LHCN-M2 (cell line): ENCODE results near the gene SFXN3. TPM values are rescaled to one million over a fixed set of nuclear protein-coding genes. Genes with fewer than 3 reads are reported as not detected.

Experiments
- DNase-seq: peaks from one replicate; pipeline ENCODE4 v3.0.0-alpha.2; 2012; ENCODE audit warnings: low read depth
- polyA plus RNA-seq: library from polyadenylated mRNA; unstranded; fragments of >200 nt; gene quantifications from one replicate; pipeline ENCODE4 v1.2.1, GENCODE V29; 2012; ENCODE audit warnings: missing spikeins
- total RNA-seq: library from RNA; depleted of rRNA; stranded (reverse); fragments of >200 nt; gene quantifications from 2 replicates; pipeline ENCODE4 v1.2.3, GENCODE V29; 2014; rRNA removed

Gene SFXN3, protein sequence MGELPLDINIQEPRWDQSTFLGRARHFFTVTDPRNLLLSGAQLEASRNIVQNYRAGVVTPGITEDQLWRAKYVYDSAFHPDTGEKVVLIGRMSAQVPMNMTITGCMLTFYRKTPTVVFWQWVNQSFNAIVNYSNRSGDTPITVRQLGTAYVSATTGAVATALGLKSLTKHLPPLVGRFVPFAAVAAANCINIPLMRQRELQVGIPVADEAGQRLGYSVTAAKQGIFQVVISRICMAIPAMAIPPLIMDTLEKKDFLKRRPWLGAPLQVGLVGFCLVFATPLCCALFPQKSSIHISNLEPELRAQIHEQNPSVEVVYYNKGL
- 91.6 and 101 TPM in 2 replicates for total RNA-seq
- 65.4 TPM for polyA plus RNA-seq

DNA sequence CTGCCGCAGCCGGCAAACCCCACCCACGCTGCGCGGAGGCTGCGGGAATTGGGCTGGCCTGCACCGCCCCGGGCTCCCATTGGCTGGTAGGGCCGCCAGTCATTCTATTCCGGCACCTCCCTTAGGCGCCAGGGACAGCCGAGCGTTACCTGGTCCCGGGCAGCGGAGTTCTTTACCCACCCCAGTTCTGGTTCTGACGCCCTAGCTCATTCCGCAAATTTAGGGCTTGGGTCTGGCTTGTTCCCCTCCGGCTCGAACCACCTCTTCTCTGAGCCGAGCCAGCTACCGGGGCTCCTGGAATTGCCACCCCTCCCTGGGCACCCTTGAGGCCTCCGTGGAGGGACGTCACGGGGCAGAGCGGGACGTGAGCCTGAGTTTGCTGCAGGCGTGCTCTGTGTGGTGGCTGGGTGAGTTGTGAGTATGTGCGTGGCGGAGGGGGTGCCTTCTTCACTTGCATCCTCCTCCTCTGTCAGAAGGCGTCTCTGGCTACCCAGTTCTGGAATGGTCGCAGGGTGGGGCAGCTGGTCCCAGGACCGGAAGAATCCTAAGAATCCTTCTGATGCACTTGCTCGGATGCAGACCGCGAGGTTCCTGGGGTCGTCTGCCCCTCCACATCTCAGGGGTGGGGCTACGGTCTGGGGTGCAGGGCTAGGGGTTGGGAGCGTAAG, at the start of gene SFXN3, which contains the start of gene PDZD7:
SFXN3 (plus strand) TSS at position 107 of the 668 bp plus-strand sequence. CDS start 3,461 bp downstream, outside the sequence.
PDZD7 (minus strand) TSS at position 2 of the 668 bp plus-strand sequence. CDS start 910 bp downstream, outside the sequence.
- DNase-seq, result peak; percentile 81

DNA sequence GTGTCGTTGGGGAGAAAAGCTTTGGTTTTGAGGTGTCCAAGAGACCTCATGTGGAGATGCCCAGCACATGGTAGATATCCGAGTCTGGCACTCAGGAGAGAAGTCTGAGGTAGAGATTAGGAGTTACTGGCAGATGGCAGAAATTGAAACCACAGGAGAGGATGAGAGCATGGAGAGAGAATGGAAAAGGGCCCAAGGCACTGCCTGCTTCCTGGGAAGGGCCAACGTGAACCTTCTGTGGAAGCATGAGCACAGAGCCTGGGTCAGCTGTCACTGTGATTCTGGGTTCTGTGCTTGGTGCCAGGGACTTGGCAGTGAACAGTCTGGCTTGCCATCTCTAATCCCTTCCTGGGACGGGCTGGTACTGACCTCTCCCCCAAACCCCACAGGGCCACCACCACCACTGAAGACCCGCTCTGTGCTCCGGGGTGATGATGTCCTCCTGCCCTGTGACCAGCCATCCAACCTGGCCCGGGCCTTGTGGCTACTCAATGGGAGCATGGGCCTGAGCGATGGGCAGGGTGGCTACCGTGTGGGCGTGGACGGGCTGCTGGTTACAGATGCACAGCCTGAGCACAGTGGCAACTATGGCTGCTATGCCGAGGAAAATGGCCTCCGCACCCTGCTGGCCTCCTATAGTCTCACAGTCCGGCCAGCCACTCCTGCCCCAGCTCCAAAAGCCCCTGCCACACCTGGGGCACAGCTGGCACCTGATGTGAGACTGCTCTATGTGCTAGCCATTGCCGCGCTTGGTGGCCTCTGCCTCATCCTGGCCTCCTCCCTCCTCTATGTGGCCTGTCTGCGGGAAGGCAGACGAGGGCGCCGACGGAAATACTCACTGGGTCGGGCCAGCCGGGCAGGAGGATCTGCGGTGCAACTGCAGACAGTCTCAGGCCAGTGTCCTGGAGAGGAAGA, 47.9 kb upstream of the SFXN3 start:
- DNase-seq, result no peak

DNA sequence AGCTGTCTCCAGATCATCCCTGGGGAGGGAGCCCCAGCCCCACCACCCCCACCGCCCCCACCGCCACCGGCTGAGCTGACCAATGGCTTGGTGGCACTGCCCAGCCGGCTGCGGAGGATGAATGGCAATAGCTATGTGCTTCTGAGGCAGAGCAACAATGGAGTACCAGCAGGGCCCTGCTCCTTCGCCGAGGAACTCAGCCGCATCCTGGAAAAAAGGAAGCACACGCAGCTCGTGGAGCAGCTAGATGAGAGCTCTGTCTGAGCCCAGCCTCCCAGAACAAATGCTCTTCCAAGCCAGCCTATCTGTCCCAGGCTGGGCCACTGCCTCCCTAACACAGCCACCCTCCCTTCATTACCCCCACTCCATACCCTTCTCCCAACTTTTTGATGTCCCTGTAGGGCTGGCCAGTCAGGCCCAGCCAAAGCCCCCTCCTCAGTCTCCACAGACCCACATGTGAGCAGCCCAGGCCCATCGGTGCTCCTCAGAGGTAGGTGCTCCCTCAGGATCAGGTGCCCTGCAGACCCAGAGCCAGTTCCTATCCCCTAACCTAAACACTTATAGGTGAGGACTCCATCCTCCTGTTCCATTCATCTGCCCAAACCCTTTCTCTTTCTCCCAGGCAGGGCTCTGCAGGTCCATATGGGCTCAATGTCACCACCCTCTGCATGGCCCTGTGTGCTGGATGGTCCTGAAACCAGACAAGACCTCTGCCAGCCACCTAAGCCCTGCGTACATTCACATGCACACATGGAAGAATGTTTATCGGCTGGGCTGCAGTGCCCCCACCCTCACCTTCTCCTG, 47.0 kb upstream of the SFXN3 start:
- DNase-seq, result no peak

DNA sequence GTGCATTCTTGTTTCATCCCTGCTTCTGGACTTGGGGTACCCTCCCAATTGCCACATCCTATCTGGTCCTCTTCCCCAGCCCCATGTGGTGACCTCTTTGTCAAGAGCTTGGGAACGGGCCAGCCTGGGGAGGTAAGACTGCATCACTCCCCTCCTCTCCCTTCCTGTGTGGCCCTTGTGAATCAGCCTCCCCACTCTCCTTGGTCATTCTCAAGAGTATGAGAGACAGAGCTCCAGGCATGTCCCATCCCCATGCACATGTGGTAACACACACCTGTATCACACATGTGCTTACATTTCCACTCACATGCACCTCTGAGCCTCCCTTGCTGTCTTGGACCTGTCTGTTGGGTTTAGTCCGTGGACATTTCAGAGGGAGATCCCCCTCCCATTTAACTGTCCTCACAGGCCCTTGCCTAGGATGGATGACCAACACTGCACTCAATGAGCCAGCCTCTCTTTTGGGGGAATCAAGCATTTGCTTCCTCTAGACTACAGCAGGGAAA, 46.3 kb upstream of the SFXN3 start:
- DNase-seq, result no peak

DNA sequence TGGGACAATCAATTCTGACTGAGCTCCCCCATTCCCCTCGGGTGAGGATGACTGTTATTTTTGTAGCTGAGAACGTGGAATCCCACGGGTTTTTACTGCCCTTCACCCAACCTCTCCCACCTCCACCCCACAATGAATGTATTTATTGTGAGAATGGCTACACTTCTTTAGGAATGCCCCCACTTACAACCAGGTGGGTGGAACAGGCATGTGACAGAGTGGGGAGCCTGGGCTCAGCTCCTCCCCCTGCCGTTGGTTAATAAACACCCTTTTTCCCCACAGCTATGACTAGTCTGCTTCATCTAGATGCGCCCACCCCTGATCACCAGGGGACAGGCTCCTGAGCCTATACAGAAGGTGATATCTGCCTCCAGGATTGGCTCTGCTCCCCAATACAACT, 45.7 kb upstream of the SFXN3 start:
- no peak for DNase-seq

DNA sequence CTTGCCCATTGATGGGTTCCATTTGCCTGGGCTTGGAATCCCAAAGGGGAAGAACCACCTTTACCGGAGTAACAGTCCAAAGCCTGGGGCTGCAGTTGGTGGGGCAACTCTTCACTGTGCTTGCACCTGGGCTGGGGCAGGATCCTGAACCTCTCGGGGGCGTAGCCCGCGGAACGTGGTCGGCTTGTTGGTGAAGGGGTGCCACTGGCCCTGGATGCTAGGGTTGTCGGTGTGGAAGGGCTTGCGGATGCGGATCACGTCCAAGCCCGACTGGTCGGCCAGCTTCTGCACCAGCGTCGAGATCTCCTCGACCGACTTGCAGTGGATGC, 44.4 kb upstream of the SFXN3 start:
- no peak for DNase-seq

DNA sequence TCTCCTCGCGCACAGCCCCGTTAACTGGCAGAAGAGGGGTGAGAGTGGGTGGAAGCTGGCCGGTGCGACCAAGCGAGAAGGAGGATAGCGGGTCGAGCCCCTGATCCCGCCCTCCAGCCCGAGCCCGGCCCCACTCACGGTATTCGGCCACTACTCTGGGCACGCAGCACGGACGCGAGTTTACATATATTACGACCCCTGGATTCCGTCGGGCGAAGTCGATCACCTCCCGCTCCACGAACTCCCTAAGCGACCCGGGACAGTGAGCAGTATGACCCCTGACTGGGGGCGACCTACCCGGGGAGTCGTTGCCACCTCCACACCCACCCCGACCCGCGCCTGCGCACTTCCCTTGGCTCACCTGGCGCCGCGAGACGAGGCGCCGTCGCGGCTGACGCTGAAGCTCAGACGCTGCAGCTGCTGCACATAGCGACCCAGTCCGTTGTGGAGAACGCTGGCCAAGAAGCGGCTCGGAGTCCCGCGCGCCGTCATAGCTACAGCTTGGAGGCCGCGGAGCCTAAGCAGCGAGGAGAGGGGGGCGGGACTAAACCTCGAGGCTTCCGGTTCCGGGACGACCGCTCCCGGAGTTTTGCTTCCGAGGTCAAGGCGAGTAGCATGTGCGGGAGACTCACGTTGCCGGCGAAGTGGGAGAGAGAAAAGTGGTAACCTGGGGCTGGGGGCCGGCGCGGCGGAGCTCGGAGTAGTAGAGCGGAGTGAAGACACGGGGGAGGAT, 43.9 kb upstream of the SFXN3 start, which contains the start of the genes MRPL43 and TWNK:
MRPL43 (minus strand) TSS at position 546 of the 733 bp plus-strand sequence; CDS start at position 492, 54 bp downstream.
TWNK (plus strand) TSS at position 592 of the 733 bp plus-strand sequence. CDS start 668 bp downstream, outside the sequence.
- peak; percentile 71 for DNase-seq

DNA sequence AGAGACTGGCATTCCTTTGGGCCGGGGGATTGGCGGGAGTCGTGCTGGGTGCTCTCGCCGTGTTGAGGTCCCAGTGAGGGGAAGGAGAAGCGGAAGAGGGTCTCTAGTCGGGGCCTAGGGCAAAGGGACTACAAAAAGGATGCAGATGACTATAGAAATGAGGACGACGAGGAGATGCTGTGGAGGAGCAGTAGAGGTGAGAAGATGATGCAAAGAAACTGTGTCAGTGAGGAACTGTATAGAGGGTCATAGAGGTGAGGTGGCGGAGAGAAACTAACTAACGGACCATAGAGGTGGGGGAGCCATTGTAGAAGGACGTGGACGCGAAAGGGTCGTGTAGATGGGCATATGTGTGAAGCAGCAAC, 43.4 kb upstream of the SFXN3 start:
- no peak for DNase-seq

DNA sequence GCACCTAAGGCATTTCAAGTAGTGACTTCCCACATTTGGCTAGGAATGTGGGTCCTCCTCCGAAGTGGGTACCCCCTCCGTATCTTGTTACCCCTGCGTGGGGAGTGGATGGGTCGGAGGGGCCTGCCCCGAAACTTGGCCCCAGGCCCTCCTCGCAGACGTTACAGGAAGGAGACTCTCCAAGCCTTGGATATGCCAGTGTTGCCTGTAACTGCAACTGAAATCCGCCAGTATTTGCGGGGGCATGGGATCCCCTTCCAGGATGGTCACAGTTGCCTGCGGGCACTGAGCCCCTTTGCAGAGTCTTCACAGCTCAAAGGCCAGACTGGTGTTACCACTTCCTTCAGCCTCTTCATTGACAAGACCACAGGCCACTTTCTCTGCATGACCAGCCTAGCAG, 42.9 kb upstream of the SFXN3 start:
- no peak for DNase-seq

DNA sequence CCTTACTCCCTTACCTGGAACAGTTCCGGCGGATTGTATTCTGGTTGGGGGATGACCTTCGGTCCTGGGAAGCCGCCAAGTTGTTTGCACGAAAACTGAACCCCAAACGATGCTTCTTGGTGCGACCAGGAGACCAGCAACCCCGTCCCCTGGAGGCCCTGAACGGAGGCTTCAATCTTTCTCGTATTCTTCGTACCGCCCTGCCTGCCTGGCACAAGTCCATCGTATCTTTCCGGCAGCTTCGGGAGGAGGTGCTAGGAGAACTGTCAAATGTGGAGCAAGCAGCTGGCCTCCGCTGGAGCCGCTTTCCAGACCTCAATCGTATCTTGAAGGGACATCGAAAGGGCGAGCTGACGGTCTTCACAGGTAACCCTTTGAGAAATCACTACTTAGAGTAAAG, 41.9 kb upstream of the SFXN3 start:
- DNase-seq, result no peak

DNA sequence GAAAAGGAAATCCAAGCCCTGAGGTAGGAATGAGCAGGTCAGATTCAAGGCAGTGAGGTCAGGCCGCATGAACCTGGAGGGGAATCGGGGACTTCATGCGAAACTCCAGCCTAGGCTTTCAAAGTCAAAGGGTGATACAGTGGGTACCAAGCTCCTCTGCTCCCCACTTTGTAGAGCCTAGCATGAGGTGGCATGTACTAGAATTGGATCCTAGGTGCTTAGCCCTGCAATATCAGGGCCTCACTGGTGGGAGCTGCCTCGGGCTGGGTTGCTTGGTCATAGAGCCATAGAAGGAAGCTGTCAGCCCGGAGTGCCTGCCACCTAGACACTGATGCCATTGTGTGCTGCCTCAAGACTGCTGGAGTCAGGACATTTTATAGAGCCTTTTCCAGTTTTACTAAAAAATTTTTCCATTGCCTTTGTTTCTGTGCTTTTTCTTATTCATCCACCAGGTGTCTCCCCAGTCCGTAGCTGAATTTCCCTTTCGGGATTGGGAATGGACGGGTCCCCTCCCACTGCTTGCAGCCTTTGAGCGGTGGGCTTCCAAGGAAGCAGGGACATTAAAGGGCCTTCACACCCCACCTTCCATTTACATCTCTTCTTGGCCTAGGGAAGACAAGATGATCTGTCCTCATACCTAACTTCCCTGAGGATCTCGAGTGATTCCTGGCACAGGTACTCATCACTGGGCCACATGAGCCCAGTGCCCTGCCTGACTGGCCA, 36.9 kb upstream of the SFXN3 start:
- peak; percentile 47 for DNase-seq

DNA sequence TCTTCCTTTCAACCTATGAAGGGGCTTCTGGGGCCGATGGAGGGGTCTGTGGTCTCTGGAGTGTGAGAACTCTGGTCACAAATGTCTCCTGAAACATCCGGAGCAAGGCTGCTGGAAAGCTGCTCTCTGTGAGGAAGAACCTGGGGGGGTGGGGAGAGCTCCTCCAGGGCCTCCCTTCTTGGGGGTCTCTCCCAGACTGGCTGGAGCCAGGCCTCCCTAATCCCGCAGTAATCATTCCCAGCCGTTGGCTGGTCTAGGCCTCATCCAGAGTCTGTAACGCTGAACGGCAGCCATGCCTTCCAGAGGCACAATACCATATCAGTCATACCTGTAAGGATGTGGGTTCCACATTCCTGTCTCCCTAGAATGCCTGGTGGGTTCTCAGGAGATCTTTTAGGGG, 35.9 kb upstream of the SFXN3 start:
- DNase-seq, result no peak

DNA sequence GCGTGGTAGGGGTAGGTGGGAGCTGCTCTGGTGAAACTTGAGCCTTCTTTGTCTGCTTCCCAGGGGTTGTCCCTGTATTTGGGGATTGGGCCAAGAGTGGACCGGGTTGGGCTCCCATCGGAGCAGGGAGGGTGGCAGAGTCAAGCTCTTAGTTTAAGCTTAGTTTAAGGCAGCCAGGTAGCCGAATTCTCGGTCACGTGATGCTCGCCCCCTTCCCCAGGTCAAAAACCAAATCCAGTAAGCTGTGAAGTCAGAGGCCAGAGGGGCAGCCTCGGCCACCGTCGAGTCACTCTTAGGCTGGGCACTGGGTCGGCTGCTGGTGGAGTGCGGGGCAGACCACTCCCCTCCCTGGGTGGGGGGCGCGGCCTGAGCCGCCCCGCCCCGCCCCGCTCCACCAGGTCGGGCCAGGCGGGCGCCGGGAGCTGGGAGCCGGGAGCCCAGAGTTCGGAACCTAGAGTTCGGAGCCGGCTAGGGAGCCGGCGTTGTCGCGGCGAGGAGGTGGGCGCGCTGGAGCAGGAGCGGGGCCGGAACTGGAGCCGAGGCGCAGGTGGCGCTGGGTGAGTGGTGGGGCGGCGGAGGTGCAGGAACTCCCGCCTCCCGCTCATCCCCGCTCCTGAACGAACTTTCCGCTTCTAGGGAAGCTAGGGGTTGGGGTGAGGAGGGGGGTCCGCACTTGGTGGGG, 34.2 kb upstream of the SFXN3 start:
- DNase-seq, result no peak

DNA sequence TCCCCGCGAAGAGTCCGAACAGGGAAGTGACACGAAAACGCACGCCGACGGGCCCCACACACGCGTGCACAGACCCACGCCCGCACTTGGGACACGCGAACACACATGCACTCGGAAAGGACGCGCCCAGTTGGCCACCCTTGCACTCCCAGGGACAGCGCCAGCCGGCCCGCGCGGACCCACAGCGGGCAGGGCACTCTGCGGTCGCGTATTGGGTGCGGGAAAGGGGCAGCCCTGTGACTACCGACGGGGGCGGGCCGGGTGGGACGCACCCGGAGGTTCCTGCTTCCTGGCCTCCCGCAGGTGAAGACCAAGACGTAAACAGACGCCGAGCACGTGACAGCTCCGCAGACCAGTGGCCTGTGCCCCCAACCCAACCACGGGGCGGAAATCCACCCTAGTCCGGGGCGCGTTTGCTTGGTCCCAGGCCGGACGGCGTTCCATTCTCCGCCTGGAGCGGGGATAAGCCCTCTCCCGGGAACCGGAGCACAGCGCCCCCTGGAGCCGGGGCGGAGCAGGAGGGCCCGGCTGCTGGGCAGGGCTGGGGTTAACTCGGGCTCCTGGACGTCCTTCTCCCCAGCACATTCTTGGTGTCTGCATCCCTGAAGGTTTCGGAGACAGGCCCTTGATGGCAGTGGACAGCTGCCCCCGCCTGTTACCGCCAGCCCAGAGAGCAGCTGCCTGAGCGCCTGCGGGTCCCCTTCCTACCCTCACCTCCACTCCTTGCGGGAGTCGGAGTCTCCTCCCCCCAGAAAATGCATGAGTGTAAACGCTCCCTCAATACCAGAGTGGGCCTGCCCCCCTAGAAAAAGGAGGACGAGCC, 33.5 kb upstream of the SFXN3 start:
- peak; percentile 98 for DNase-seq

DNA sequence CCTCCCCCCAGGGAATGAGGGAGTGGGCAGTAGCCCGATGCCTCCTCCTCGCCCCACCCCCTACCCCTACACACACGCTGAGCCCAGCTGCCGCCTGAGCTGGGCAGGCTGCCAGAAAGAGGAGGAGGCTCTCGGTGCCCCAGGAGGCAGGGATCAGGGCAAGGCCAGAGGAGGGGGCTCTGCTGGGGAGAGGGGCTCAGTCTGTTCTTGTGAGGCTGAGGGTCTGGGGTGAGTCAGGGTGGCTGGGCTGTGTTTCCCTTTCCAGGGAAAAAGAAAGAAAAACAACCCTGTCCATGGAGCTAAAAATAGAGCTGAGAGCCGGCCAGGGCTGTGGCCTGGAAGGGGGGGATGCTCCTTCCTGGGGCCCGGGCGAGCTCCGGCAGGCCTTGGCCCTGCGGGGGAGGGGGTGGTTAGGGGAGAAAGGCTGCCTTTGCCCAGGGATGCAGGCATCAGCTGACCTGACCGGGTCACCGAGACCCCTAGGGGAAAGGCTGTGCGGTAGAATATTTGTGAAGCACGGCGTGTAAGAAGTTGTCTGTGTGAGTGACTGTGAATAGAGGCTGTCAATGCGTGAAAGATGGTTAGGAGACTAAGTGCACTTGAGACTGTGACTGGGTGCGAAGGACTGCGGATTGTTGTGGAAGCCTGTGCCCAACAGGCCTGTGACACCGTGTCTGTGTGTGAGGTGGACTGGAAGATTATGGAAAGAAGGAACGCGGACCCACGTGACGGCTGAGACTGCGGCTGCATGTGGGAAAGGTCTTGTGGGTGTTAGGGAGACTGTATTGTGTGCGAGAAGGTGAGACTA, 32.6 kb upstream of the SFXN3 start:
- no peak for DNase-seq

DNA sequence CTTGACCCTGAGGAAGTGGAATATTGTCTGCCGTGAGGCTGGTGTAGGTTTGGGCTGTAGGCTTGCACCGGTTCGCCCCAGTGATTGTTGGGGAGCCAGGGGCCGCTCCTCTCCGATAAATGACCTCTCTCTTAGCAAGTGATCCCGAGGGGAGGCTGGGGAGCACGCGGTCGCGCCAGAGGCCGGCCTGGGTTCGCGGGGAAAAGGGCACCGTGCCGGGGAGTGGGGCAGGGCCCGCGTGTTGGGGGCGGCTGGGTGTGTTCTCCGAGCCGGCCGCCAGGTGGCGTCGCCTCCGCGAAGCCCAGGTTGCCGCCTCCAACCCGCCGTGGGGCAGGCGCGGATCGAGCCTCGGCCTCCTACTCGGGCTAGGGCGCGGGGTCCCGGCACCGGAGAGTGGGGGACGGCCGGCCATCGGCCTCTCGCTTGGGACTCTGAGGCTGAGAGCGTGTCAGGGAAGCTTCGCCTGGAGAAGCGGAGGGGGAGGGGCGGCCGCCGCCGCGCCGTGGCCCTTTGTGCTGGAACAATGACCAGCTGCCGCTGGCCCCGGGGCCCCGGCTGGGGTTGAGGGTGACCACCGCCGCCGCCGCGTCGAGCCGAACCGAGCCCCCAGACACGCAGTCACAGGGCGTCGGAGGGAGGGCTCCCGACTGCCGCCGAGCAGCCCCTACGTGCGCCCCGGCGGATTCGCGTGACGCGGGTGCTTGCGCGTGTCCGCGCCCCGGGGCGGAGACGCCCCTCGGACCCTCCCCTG, 31.9 kb upstream of the SFXN3 start:
- DNase-seq, result peak; percentile 76
